Small intestine (tissue), 7 donors: ENCODE data around the gene PEX16. TPM values are rescaled to one million over a fixed set of nuclear protein-coding genes. Genes with fewer than 3 reads are reported as not detected.

ENCODE experiments used
- DNase-seq, 2 donors: peaks; one replicate each; pipeline versions ENCODE4 v3.0.0 to v3.0.0-alpha.2; 2013
- FAIRE-seq: peaks from 2 replicates; lab custom pipeline; 2012; peaks lifted over from hg19 to GRCh38; lab: Jason Lieb, UNC
- H3K27ac ChIP-seq, 3 donors: one replicate each; pipeline ENCODE4 v1.5.1; 2013; ENCODE audit warnings: low read length in 2 of 3, mild to moderate bottlenecking in 2 of 3, control low read depth in 1 of 3, inconsistent platforms in 1 of 3, low read depth in 1 of 3, moderate library complexity in 1 of 3
- H3K27me3 ChIP-seq, 3 donors: one replicate each; pipeline ENCODE4 v1.6.1; 2013; ENCODE audit warnings: low read length in 3 of 3, inconsistent platforms in 1 of 3; ENCODE audit not compliant: control insufficient read depth in 3 of 3, insufficient read depth in 3 of 3
- H3K36me3 ChIP-seq, 3 donors: one replicate each; pipeline ENCODE4 v1.6.1; 2013; ENCODE audit warnings: low read length in 3 of 3, inconsistent platforms in 1 of 3, low read depth in 1 of 3, mild to moderate bottlenecking in 1 of 3, moderate library complexity in 1 of 3; ENCODE audit not compliant: control insufficient read depth in 3 of 3, insufficient read depth in 2 of 3
- H3K4me1 ChIP-seq, 3 donors: one replicate each; pipeline ENCODE4 v1.6.1; 2013; ENCODE audit warnings: low read length in 2 of 3, inconsistent platforms in 1 of 3, low read depth in 1 of 3, mild to moderate bottlenecking in 1 of 3, moderate library complexity in 1 of 3; ENCODE audit not compliant: control insufficient read depth in 3 of 3, insufficient read depth in 2 of 3
- H3K4me3 ChIP-seq, 3 donors: one replicate each; pipeline ENCODE4 v1.5.1; 2013; ENCODE audit warnings: low read length in 3 of 3, control low read depth in 1 of 3, inconsistent platforms in 1 of 3, low read depth in 1 of 3, mild to moderate bottlenecking in 1 of 3, moderate library complexity in 1 of 3
- H3K9me3 ChIP-seq, 2 donors: one replicate each; pipeline ENCODE4 v1.6.1; 2013; ENCODE audit warnings: low read depth in 1 of 2, low read length in 1 of 2; ENCODE audit not compliant: control insufficient read depth in 2 of 2, insufficient read depth in 1 of 2
- WGBS, 3 donors: extraction: QIAGEN DNeasy Blood & Tissue Kit; methylation state at CpG; one replicate each; pipeline ENCODE4 v1.1.7; 2013; 5-methylcytosine and 5-hydroxymethylcytosine counted together
- polyA plus RNA-seq, 4 donors: library from polyadenylated mRNA; stranded (reverse) in 3 of 4; unstranded in 1 of 4; fragments of 200-250 nt in 3 of 4; fragments of 120-200 nt in 1 of 4; gene quantifications; one replicate each; pipeline versions ENCODE4 v1.2.1 to v1.2.3, GENCODE V29; 2013
- donor health status: healthy with polysubstance abuse.
- donor health status: control.
- donor health status: control.
- donor health status: Bipolar disorder and iron deficiency.
- donor health status: healthy.

Gene PEX16
- polyA plus RNA-seq, 4 donors: 22.1 to 74.0 (median 58.5) TPM

DNA sequence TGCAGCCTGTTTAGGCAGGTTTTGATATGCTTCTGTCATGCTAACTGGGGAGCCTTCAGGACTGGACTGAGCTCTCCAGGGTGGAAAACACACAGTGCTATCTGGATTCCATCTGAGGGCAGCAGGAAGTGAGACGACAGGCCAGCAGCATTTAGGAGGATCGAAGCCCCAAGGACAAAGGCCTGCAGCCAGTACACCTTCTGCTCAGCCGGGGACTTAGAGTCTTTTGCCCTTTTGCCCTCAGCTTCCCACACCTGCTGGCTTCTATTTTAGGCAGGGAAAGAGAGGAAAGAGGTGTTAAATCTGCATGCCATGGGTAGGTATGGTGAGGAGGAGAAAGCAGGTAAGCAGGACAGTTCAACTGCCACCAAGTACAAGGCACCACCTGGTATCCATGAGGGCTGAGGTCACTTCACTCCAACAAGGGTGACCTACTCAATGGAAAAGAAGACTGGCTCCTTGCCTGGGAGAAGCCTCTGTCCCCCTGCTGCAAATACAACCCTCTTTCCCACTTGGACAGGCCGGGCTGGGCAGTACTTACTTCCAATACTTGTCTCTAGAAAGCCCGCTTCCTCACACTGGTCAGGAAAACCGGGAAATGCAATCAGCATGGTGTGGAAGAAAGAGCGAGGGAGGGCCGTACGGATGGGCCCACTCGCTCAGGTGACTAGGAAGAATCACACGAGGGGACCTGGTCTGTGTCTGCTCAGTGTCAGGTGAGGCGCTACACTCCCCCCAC lies 17.1 kb upstream of the PEX16 start:
- DNase-seq (peak in 1 of 2 donors; percentile 24), FAIRE-seq (no peak)
- no peaks in the 10 kb centered on the region for H3K9me3 ChIP-seq
- no peak overlapping the region for H3K4me3 ChIP-seq
- no peaks in the 10 kb centered on the region for H3K27me3 ChIP-seq
- peaks cover 6 to 68% (median 6%) of the 10 kb centered on the region in 3 donors for H3K36me3 ChIP-seq
- peaks cover 0 to 13% (median 0%) of the 10 kb centered on the region in 3 donors for H3K4me1 ChIP-seq
- whole genome bisulfite sequencing, 3 donors: 75 to 80% (median 78%) methylated on average over 12 of the region's 12 CpGs
- no peak overlapping the region for H3K27ac ChIP-seq

DNA sequence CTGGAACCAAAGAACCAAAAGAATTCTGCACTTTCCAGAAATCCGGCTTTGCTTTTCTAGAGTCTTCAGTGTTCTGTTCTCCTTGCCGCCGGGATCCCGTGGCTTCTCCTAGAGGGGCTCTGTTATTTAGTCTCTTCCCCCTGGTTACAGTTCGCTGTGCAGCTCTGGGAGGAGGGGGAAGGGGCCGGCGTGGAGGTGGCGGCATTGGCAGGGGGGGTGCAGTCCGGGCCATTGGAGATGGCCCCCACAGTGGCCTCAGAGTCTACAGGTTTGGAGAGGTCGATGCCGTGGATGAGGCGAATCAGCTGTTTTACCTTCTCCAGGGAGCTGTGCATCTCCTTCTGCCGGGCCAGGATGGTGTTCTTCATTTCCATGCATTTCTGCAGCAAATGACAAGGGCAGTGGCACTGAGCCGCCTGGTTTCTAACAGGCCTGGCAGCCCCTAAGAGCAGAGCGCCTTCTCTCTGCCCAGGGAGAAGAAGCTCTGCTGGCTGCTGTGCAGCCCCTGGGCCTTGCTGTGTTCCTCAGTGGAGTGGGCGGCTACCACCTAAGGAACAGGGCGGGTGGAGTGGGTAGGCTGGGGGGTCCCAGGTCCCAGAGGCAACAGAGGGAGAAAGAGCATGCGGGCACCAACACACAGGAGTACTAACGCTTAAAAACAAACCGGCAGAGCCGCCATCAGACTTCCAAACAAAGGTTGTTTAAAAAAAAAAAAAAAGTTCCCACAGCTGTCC lies 16.3 kb upstream of the PEX16 start:
- FAIRE-seq: no peak
- H3K27me3 ChIP-seq: no peaks in the 10 kb centered on the region
- no peak for DNase-seq

DNA sequence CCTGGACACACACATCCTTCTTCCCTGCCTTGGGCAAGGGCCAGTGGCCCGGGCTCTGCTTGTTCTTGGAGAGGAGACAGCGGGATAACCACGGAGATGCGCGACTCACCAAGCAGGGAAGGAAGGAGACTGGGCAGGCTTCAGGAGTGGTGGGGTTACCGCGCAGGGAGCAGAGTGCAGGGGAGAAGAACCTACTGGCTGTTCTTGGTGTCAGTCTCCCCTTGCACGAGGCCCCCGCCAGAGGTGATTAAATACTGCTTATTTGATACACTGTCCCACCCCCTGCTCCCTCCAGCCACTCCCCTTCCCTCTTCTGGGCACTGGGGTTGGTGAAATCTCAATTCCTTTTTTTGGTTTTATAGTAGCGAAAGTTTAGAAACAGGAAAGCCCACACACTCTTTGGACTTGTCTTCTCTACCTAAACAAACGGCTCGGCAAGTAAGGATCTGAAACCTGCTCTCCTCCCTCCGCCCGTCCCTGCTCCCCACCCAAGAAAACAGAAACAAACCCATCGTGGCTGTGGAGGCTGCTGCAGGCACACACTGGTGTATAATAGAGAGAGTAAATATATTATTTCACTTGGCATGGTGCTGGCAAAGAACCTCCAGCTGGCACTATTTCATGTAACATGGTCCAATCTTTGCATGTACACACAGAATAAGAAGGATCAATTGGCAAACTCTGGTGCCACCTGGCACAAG lies 15.6 kb upstream of the PEX16 start:
- no peaks in the 10 kb centered on the region for H3K27me3 ChIP-seq
- H3K4me1 ChIP-seq: peaks cover 0 to 15% (median 0%) of the 10 kb centered on the region in 3 donors
- peaks cover 6 to 70% (median 6%) of the 10 kb centered on the region in 3 donors for H3K36me3 ChIP-seq
- FAIRE-seq: no peak
- no peak overlapping the region for H3K4me3 ChIP-seq
- no peak overlapping the region for H3K27ac ChIP-seq
- WGBS, 3 donors: 77 to 90% (median 89%) methylated on average over 15 of the region's 15 CpGs
- H3K9me3 ChIP-seq: no peaks in the 10 kb centered on the region
- no peak for DNase-seq

More for the DNA sequence above, 16.3 kb upstream of the PEX16 start:
- Histone ChIP-seq H3K4me1 (peaks cover 0 to 15% (median 0%) of the 10 kb centered on the region in 3 donors), H3K27ac (no peak overlapping the region), H3K9me3 (no peaks in the 10 kb centered on the region), H3K36me3 (peaks cover 6 to 70% (median 6%) of the 10 kb centered on the region in 3 donors), H3K4me3 (no peak overlapping the region)
- WGBS, 3 donors: 82 to 85% (median 85%) methylated on average over 21 of the region's 21 CpGs

DNA sequence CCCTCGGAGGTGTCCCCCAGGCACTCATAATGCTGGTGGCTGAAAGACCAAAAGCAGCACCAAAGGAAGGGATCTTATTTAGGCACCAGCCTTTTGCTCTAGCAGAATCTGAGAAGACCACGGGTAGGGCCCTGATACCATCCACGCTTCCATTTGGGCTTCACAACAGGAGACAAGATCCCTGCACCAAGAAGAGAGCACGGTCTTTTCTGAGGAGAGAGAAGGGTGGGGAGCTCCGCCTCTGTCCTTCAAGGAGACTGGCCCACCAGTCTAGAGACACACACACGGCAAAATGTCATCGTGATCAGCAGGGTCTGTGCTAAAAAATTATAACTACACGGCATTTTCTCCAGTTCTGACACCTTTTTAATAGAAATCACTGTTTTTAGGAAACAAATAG lies 14.5 kb upstream of the PEX16 start:
- no peak for FAIRE-seq
- H3K36me3 ChIP-seq: peaks cover 6 to 71% (median 6%) of the 10 kb centered on the region in 3 donors
- no peak overlapping the region for H3K27ac ChIP-seq

DNA sequence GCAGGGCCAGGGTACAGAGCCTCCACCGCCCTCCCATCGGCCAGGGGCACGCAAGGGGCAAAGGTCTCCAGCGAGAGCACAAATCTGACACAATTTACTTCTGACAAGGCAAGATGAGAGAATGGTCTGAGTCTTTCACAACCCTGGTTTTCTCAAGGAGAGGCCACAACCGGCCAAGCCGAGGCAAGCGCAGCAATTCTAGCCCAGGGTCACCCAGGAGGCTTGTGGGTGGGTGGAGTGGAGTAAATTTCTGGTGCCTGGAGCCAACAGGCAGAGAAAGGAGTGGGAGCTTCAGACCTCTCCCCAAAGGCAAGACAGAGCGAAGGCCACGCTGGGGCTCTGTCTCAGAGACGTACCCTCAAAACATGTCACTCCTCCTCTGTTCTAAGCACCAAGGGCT lies 14.1 kb upstream of the PEX16 start:
- Histone ChIP-seq H3K27me3 (no peaks in the 10 kb centered on the region), H3K9me3 (no peaks in the 10 kb centered on the region), H3K4me3 (no peak overlapping the region), H3K36me3 (peaks cover 6 to 69% (median 6%) of the 10 kb centered on the region in 3 donors), H3K27ac (no peak overlapping the region), H3K4me1 (peaks cover 0 to 15% (median 0%) of the 10 kb centered on the region in 3 donors)
- DNase-seq: no peak
- no peak for FAIRE-seq
- WGBS, 3 donors: 86 to 88% (median 88%) methylated on average over 10 of the region's 10 CpGs

More for the DNA sequence above, 14.5 kb upstream of the PEX16 start:
- no peak for DNase-seq
- Histone ChIP-seq H3K27me3 (no peaks in the 10 kb centered on the region), H3K4me1 (peaks cover 0 to 15% (median 0%) of the 10 kb centered on the region in 3 donors), H3K4me3 (no peak overlapping the region), H3K9me3 (no peaks in the 10 kb centered on the region)
- WGBS, 3 donors: 90 to 94% (median 90%) methylated on average over 8 of the region's 8 CpGs

DNA sequence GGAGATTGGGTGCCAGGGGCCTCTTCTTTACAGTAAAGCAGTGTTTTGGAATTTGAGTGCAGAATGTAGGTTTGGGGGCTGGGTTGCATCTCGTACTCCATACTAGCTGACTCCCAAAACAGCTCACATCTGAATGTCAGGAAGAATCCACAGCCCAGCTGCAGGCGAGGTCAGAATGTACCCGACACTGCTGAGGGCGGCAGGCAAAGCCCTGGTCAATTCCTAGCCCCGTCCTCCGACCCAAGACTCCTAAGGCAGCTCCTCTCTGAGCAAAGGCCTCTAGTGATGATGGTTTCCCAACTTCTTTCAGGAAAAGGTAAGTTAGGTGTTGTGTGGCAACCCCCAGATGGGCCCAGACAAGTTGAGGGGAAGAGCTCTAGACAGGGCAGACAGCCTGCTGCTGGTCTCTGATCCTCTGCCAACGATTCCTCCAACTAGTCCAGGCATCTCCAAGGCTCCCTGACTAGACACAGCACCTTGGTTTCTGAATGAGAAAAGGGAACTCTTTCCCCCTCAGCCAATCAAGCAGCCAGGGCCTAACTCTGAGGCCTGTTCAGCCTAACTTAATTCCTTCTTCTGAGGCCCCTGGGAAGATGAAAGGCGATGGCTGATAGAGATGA lies 13.4 kb upstream of the PEX16 start:
- WGBS, 3 donors: 79 to 83% (median 82%) methylated on average over 8 of the region's 8 CpGs
- H3K9me3 ChIP-seq: no peaks in the 10 kb centered on the region
- FAIRE-seq (no peak), DNase-seq (no peak)
- no peaks in the 10 kb centered on the region for H3K27me3 ChIP-seq
- H3K4me3 ChIP-seq: no peak overlapping the region
- peaks cover 0 to 15% (median 0%) of the 10 kb centered on the region in 3 donors for H3K4me1 ChIP-seq
- no peak overlapping the region for H3K27ac ChIP-seq
- peaks cover 3 to 71% (median 6%) of the 10 kb centered on the region in 3 donors for H3K36me3 ChIP-seq

GRCh38 chr11:45930031-45930794 lies 12.5 kb upstream of the PEX16 start:
- DNase-seq (peak; percentile 45 to 72), FAIRE-seq (no peak)
- 13 to 48% (median 32%) methylated on average over 14 of the region's 14 CpGs for WGBS, 3 donors
- Histone ChIP-seq H3K4me1 (peaks cover 0 to 15% (median 0%) of the 10 kb centered on the region in 3 donors), H3K27me3 (no peaks in the 10 kb centered on the region), H3K36me3 (peaks cover 2 to 68% (median 3%) of the 10 kb centered on the region in 3 donors), H3K27ac (peak overlapping the region in 1 of 3 donors; percentile 11), H3K4me3 (no peak overlapping the region), H3K9me3 (no peaks in the 10 kb centered on the region)
